Fibroblast of skin of right quadriceps (primary cell): Measurements from ENCODE around the gene ATP6V0E1.
"Not testable (repeated sequence)": the region's sequence is repeated elsewhere in the genome, so short reads cannot be mapped to it uniquely, and the experiment has no call there.

ENCODE experiments used
- DNase-seq: peaks from one replicate; pipeline ENCODE4 v3.0.0-alpha.2; 2013

ATP6V0E1 gene

DNA sequence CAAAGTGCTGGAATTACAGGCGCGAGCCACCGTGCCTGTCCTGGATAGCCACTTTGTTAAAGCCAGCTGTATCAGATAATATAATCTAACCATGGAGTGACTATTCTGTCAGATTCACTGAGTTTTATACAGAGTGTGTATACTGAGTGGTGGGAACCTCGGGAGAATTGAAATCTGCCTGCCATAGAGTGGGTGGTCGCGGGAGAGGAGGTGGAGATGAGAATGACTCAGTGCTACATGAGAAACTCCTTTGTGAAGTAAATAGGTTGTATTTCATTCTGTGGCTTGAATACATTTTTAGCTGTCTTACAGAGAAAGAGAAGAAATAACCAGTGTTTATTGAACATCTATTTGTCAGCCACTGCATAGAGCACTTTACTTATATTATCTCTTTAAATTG lies 26.4 kb downstream of the ATP6V0E1 start:
- DNase-seq: peak; percentile 63

DNA sequence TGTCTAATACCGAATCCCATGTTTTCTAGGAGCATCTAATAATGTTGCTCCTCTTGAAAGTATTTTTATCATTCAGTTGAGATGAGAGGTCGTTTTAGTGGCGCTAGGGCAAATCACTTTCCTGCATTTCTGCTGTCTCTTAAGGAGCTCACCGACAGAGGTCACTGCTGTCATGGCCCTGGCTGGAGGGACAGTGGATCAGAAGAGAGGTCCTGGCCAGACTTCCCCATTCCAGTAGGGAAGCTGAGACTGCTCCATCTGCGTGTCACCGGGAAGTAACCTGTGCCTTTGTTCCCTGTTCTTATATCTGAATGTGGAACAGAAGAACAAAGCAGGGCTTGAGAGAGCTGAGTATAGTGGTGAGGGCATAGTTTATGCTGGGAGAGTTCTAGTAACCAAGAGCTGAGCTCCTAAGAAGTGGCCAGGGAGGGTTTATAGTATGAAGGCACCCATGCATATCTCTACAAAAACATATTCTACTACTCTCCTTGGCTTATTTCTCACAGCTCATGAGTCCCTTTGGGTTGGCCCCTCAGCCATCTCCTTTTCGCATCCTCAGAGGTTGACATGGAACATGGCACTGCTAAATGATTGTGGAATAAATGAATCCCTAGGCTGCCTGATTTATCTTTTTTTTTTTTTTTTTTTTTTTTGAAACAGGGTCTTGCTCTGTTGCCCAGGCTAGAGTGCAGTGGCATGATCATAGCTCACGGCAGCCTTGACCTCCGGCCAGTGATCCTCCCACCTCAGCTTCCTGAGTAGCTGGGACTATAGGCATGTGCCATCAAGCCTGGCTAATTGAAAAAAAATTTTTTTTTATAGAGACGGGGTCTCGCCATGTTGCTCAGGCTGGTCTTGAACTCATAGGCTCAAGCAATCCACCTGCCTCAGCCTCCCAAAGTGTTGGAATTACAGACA lies 27.2 kb downstream of the ATP6V0E1 start:
- DNase-seq: peak; percentile 15

DNA sequence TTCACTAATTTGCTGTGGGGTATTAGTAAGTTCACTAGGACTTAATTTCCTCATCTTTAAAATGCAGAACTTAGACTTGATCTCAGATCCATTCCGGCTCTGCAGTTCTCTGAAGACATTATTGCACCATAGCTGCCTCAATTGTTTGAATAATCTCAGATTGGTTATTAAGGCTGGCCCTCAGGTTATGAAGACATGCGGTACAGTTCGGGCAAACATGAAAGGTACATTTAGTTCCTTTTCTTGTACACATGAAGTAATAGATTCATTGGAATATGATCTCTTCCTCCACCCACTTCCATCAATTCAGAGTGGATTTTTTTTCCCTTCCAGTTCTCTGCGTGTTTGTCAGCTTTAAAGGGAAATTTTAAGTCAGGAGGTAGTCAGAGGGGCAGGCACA lies 28.0 kb downstream of the ATP6V0E1 start:
- DNase-seq: no peak

DNA sequence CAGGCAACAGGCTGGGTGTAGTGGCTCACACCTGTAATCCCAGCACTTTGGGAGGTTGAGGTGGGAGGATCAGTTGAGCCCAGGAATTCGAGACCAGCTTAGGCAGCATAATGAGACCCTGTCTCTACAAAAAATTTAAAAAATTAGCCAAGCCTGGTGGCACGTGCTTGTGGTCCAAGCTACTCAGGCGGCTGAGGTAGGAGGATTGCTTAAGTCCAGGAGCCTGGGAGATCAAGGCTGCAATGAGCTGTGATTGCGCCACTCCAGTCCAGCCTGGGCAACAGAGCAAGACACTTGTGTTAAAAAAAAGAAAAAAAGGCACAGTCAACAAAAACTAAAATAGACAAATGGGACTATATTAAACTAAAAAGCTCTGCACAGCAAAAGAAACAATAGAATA lies 29.3 kb downstream of the ATP6V0E1 start:
- no peak for DNase-seq

DNA sequence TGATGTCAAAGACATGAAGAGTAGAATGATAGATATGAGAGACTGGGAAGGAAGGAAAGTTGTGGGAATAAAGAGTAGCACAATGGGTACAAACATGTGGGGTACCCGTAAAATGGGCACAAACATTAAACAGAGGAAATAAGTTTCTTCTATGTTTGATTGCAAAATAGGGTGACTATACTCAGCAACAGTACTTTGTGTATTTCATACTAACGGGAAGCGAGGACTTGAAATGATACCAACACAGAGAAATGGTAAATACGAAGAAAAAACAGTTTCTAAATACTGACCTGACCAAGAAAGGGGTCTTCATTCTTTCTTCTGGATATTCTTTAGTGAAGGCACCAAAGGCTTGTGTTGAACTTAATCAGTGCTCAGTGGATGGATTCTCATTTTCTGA lies 31.1 kb downstream of the ATP6V0E1 start:
- DNase-seq: no peak

DNA sequence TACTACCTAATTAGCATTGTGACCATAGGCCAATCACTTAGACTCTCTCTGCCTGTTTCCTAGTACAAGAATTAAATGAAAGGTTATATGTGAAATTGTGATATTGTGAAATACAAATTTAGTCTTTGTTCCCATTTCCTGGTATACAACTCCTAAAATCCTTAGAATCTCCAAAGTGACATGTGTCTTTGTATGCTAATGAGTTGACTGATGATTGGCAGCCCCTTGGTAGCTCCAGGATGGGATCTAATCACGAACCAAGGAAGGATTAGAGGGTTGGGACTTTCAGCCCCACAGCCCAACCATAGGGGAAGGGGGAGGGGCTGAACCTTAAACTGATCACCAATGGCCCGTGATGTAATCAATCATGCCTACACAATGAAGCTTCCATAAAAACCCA lies 31.6 kb downstream of the ATP6V0E1 start:
- no peak for DNase-seq

DNA sequence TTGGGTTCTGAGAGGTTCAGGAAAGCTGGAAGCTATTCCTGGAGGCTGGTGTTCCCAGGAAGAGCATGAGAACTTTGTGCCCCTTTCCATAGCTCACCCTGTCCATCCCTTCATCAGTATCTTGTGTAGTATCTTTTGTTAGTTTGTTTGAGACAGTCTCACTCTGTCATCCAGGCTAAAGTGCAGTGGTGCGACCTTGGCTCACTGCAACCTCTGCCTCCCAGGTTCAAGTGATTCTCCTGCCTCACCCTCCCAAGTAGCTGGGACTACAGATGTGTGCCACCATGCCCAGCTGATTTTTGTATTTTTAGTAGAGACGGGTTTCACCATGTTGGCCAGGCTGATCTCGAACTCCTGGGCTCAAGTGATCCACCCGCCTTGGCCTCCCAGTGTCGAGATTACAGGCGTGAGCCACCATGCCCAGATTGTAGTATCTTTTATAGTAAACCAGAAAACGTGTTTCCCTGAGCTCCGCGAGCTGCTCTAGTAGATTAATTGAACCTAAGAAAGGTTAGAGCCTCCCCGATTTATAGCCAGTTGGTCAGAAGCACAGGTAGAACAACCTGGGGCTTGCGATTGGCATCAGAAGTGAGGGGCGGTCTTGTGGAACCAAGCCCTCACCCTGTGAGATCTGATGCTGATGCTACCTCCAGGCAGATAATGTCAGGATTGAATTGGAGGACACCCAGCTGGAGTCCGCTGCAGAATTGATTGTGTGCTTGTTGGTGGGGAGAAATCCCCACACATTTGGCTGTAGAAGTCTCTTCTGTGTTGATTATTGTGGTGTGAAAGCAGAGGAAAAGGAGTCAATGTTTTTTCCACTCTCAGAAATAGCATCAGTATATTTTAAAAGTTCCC lies 32.3 kb downstream of the ATP6V0E1 start:
- DNase-seq: no peak

DNA sequence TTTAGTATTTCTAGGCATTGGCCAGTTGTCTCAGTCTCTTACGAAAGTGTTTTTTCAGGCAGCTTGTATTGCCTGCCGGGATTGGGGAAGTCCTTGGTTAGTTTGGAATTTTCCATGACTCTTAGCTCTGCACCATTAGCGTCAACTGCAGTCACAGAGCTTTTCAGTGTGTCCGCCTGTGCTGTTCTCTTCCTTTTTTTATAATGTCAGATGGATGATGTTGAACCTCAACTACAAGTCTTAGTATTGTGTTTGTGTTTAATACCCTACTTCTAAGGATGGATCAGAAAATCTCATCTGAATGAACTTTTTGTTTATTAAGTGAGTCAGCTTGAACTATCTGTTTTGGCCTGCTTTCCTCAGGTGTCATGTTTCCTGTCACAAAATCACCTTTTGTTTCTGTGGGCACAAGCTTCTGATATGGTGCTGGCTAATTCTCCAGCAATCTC lies 33.1 kb downstream of the ATP6V0E1 start:
- peak; percentile 59 for DNase-seq

DNA sequence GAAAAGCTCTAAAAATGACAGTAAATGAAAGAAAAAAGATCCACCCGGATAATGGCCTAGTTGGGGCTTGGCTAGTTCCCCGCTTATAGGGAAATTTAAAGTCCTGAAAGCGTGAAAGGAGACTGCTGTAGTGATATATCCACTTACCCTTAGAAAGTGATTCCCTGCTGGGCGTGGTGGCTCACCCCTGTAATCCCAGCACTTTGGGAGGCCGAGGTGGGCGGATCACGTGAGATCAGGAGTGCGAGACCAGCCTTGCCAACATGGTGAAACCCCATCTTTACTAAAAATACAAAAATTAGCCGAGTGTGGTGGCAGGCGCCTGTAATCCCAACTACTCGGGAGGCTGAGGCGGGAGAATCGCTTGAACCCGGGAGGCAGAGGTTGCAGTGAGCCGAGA lies 33.5 kb downstream of the ATP6V0E1 start:
- not testable (repeated sequence) for DNase-seq

DNA sequence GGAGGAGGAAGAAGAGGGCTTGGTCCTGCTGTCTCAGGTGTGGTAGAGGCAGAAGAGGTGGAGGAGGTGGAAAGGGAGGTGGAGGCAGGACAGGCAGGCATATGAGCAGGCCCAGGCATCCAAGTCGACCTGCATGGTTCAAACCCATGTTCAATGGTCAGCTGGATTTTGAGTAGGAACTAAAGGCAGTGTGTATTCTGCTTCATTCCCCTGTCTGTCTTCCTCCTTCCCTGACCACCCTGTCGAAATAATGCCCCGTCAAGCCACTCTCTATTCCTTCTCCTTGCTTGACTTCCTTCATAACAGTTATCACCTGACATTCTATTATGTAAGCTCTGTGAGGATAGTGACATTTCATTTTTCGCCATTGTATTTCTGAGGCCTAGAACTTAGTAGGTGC lies 34.8 kb downstream of the ATP6V0E1 start:
- DNase-seq: no peak

DNA sequence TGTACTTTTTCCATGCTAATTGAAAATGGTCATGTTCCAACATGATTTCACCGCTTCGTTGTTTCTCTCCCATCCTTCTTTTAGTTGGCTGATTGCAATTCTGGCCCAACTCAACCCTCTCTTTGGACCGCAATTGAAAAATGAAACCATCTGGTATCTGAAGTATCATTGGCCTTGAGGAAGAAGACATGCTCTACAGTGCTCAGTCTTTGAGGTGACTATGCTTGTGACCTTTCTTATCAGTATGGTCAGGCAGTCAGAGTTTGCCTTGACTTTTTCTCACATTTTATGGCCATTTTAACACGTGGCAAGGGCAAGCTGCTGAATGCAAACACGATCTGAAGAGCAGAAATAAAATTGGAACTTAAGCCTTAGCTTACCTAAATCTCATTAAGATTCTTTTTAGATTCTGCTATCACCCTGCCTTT lies 36.6 kb downstream of the ATP6V0E1 start:
- no peak for DNase-seq

DNA sequence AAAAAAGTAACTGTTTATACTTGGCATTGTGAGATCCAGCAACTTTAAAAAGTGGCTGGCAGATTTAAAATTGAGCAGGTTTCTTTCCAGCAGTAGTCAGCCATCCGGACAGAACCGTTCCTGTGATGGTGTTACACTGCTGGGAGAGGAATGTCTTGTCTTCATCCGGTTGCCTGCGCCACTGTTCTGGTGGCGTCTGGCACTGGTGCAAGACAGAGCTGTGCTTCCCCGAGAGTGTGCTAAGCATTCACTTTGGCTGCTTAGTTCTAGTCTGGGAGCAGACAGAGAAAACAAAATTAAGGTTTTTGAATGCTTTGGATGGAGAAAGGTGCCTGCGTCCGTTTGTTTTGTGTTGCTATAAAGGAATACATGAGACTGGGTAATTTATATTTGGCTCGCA lies 37.1 kb downstream of the ATP6V0E1 start:
- no peak for DNase-seq

DNA sequence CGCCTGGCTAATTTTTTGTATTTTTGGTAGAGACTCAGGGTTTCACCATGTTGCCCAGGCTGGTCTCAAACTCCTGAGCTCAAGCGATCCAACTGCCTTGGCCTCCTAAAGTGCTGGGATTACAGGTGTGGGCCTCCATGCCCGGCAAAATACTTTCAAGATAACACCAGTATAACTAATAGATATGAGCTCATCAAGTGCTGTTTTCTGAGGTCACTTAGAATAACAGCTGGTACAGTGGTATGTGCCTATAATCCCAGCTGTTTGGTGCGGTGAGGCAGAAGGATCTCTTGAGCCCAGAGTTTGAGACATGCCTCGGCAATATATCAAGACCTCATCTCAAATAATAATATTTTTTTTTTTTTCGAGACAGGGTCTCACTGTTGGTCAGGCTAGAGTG lies 42.1 kb downstream of the ATP6V0E1 start:
- DNase-seq: no peak

DNA sequence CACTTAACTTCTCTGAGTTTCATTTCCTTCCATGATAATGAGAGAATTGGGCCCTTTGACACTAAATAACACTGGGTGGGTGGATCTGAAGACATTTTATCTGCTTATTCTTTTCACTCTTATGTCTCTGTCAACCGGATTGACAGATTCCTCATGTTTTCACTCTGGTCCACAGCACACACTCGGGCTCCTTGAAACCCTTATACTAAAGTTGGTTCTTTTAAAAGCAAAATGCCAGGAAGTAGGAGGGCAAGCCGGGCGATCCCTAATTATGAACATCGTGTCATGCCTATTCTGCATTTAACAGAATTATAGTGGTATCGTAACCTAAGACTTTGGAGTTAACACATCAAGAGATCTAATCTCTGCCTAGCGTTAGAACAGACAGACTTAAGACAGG lies 44.3 kb downstream of the ATP6V0E1 start:
- no peak for DNase-seq

DNA sequence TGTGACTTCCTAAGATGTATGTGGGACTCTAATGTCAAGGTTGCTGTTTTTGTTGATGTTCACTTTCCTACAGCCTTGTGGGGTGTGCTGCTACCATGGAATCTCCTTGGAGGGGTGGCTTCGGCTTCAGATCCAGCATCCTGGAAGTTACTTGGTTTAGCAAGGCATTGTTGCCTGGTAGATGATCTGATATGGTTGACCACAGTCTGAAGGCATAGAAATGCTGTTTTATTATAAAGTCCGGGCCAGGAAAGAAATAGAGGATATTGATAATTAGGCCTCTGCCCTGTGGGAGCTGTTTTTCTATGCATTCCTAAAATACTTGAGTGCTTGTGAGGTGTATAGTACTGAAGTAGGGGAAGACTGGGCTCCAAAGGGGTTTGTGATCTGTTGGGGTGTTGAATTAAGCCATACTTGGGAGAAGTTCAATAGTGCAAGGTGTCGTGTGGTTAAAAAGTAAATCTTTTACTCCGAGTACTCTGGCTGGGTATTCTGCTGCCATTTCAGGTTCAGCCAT lies 45.3 kb downstream of the ATP6V0E1 start:
- DNase-seq: no peak

DNA sequence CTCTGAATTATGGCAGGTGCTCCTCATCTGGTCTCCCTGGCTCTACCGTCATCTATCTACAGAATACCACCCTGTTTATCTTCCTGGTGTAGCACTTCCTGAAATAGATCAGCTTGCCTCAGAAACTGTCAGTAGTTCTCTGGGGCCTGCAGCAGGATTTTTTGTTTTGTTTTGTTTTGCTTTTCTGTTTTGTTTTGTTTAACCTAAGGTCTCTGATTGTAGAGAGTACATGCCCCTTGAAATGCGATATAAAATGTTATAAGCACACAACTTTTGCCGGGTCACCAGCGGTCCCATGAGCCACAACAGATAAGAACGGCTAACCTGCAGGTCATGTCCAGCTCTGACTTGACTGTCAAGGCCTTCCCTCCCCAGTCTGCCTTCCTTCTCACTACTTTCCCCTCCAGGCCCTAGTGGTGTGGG lies 45.9 kb downstream of the ATP6V0E1 start:
- DNase-seq: no peak

DNA sequence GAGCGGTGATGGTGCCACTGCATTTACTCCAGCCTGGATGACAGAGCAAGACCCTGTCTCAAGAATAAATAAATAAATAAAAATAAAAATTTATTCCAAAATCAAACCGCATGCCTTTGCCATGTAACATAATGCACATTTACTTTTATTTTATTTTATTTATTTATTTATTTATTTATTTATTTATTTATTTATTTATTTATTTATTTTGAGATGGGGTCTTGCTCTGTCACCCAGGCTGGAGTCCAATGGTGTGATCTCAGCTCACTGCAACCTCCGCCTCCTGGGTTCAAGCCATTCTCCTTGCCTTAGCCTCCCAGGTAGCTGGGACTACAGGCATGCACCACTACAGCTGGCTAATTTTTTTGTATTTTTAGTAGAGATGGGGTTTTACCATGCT lies 48.5 kb downstream of the ATP6V0E1 start:
- not testable (repeated sequence) for DNase-seq

DNA sequence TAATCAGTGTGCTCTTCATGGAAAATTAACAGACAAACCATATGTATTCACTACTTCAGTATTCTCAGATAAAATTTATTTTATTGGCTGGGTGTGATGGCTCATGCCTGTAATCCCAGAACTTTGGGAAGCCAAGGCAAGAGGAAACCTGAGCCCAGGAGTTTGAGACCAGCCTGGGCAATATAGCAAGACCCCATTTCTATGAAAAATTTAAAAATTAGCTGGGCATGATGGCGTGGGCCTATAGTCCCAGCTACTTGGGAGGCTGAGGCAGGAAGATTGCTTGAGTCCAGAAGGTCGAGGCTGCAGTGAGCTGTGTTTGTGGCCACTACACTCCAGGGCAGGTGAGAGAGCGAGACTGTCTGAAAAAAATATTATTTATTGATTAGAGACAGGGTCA lies 49.2 kb downstream of the ATP6V0E1 start:
- no peak for DNase-seq

DNA sequence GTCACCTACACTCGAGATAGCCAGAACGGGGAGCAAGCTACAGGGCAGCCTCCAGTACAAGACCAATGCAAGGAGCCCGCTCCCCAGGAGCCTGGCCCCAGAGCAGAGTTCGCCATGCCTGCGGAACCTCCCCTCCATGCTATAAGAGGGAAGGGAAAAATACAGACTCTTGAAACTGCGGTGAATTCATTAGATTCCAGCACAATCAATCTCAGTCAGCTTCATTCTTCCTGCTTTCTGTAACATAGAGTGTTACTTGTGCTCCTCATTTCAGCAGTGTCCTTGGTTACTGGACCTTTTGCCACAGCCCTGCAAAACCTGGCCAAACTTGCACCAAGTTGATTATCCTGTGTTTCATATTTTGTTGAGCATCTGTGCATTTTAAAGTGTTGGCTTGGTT lies 50.4 kb downstream of the ATP6V0E1 start:
- no peak for DNase-seq

DNA sequence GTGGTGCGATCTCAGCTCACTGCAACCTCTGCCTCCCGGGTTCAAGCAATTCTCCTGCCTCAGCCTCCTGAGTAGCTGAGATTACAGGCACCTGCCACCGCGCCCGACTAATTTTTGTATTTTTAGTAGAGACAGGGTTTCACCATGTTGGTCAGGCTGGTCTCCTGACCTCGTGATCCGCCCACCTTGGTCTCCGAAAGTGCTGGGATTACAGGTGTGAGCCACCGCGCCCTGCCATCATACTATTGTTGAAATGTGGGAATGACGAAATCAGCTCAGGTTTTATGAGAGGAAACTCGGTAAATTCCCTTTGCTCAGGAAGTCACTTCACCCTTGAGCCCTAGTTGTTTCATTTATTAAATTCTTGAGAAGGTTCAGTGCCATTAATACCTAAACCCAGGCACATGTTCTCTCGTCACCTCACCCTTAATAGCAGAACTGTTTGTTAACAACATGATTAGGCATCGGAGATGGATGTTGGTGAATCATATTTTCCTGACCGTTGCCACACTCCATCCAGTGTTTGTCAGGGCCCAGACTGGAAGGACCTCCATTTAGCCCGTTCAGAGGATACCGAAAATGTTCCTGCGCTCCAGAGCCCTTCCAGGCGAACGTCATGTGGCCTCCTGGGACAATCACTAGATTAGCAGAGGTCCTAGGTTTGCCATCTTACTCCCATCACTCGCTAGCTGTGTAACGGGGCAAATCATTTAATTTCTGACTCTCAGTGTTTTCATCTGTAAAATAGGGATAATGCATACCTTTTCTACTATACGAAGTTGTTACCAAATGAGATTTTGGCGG lies 52.5 kb downstream of the ATP6V0E1 start:
- DNase-seq: no peak

DNA sequence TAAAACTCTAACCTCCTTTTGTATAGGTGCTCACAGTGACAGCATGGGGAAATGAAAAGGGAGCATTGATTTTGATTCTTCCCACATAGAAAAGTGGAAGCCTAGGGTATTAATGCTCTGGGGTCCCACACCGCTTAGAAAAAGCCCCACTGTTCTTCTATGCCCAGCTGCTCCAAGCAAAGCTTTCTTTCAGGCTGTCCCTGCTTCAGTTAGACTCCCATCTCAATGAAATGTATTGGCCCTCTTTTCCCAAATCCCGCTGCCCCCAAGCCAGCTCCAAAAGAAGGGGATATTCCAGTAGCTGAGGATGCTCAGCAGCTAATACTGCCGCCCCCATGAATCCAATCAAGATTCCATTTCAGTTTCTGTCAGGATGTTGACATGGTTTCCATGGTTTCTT lies 55.6 kb downstream of the ATP6V0E1 start:
- DNase-seq: no peak

DNA sequence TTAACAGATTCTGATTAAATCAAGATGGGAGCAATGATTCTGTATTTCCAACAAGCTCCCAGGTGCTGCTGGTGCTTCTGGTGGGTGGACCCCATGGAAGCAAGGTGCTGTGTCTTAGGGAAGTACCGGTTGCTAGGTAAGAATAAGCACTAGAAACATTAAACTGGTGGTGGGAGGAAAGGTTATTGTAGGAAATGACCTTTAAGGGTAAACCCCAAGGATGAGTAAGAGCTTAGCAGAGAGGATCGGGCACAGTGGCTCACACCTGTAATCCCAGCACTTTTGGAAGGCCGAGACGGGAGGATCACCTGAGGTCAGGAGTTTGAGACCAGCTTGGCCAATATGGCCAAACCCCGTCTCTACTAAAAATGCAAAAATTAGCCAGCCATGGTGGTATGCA lies 56.4 kb downstream of the ATP6V0E1 start:
- DNase-seq: no peak
